Muscle of leg (tissue), 16 donors: ENCODE measurements around the gene RLN3. TPM values are rescaled to one million over a fixed set of nuclear protein-coding genes. Genes with fewer than 3 reads are reported as not detected.
A peak's percentile ranks its signal among the peaks of the same experiment; 100 is the strongest.

Experiments
- DNase-seq: peaks from one replicate; pipeline ENCODE4 v3.0.0; 2013
- H3K27ac ChIP-seq: one replicate; pipeline ENCODE4 v1.5.1; 2013; ENCODE audit warnings: mild to moderate bottlenecking, low read length, control low read depth
- H3K27me3 ChIP-seq: one replicate; pipeline ENCODE4 v1.6.1; 2013; ENCODE audit warnings: low read length; ENCODE audit not compliant: control insufficient read depth, insufficient read depth
- H3K36me3 ChIP-seq: one replicate; pipeline ENCODE4 v1.6.1; 2013; ENCODE audit warnings: low read length; ENCODE audit not compliant: control insufficient read depth, insufficient read depth
- H3K4me1 ChIP-seq: one replicate; pipeline ENCODE4 v1.6.1; 2013; ENCODE audit warnings: low read length; ENCODE audit not compliant: control insufficient read depth, insufficient read depth
- H3K4me3 ChIP-seq: one replicate; pipeline ENCODE4 v1.5.1; 2013; ENCODE audit warnings: low read length, control low read depth
- H3K9me3 ChIP-seq: replicated peaks from 2 replicates; pipeline ENCODE4 v1.6.1; 2013; ENCODE audit warnings: low read depth, low read length; ENCODE audit not compliant: control insufficient read depth
- WGBS: methylation state at CpG from one replicate; pipeline ENCODE4 v1.1.5; 2013; ENCODE audit warnings: missing lambda C conversion rate; ENCODE audit not compliant: insufficient coverage; 5-methylcytosine and 5-hydroxymethylcytosine counted together
- long read RNA-seq, 11 donors: transcript quantifications; one replicate each; lab custom pipeline, GENCODE V29; 2026
- polyA plus RNA-seq, 8 donors: library from polyadenylated mRNA; unstranded; fragments of 120-200 nt; gene quantifications; one replicate each; pipeline versions ENCODE4 v1.2.1 to v1.2.3, GENCODE V29; 2013; ENCODE audit warnings: inconsistent platforms in 1 of 8, low replicate concordance in 1 of 8; ENCODE audit not compliant: insufficient read length in 8 of 8, insufficient read depth in 1 of 8
- total RNA-seq: library from RNA; stranded (reverse); fragments of 120-200 nt; gene quantifications from one replicate; pipeline ENCODE4 v1.2.4, GENCODE V29; 2013

RLN3 gene, protein sequence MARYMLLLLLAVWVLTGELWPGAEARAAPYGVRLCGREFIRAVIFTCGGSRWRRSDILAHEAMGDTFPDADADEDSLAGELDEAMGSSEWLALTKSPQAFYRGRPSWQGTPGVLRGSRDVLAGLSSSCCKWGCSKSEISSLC
- total RNA-seq (not detected), polyA plus RNA-seq (not detected)
- long read RNA-seq, donor 1: 0 reads
- long read RNA-seq, donor 2: 0 reads
- long read RNA-seq, donor 3: 0 reads
- long read RNA-seq, donor 4: 0 reads
- long read RNA-seq, donor 5: 0 reads
- long read RNA-seq, donor 6: 0 reads
- long read RNA-seq, donor 7: 0 reads
- long read RNA-seq, donor 8: 0 reads
- long read RNA-seq, donor 9: 0 reads
- long read RNA-seq, donor 10: 0 reads
- long read RNA-seq, donor 11: 0 reads

DNA sequence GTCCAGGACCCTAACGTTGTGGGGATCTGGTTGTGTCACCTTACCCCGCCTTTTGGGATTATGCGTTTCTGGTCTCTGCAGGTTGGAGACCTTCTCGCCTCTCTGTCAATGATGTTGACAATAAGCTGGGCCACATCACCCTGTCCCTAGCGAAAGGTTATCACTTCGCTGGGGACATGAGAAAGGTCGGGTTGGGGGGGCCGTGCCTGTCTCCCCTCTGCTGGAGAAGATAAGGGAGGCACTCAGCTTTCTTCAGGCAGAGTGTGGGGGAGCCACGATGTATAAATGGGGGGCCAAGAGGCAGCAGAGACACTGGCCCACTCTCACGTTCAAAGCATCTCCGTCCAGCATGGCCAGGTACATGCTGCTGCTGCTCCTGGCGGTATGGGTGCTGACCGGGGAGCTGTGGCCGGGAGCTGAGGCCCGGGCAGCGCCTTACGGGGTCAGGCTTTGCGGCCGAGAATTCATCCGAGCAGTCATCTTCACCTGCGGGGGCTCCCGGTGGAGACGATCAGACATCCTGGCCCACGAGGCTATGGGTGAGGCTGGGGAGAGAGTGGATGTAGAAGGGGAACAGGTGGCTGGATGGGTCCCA, at the start of gene RLN3:
TSS of gene RLN3 (plus strand) at position 293 of the 595 bp plus-strand sequence. CDS start at position 350, 57 bp downstream.
- Histone ChIP-seq H3K4me3 (no peak within 1 kb of the TSS), H3K36me3 (no peaks in the 10 kb centered on the region), H3K27me3 (peaks cover 36% of the 10 kb centered on the region), H3K27ac (no peak within 1 kb of the TSS), H3K9me3 (no peaks in the 10 kb centered on the region), H3K4me1 (peaks cover 11% of the 10 kb centered on the region)
- DNase-seq: no peak
- 73% methylated on average over 22 of the region's 24 CpGs for WGBS

DNA sequence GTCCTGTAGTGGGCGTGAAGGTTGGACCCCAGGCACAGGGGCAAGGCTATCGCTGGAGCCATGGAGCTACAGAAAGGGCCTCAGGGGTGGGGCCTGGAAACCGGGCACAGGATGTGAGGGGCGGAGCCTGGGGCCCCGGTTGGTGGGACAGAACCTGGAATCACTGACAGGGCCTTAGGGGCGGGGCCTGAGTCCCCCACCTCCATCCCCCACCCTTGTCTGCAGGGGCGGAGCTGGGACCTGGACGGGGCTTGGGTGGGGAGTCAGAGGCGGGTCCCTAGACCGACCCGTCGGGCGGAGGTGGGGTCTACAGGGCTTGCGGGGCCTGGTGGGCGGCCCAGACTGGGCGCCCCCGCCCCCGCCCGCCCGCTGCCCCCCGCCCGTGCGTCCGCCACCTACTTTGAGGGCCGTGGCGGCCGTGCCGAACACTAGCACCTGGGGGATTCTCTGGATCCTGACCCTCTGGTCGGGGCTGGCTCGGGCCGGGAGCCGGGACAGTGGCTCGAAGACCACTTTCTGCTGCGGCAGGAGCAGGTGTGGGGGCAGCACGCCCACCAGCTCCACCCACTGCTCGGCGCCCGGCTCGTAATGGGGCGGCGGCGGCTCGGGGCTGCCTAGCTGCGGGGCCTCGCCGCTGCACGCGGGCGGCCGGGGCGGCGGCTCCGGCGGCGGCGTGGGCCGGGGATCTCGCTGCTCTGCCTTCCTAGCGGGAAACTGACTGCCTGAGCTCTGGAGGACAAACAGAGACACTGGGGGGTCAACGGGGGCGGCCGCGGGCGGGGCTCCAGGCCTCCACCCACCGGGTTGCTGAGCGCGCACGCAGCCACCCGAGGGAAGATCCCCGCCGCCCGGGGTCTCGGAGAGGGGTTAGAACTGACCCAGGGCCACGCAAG, 49.4 kb upstream of the RLN3 start:
- H3K4me3 ChIP-seq: peak overlapping the region; percentile 40
- DNase-seq: peak; percentile 94
- H3K9me3 ChIP-seq: no peaks in the 10 kb centered on the region
- peaks cover 46% of the 10 kb centered on the region for H3K36me3 ChIP-seq
- peak overlapping the region; percentile 84 for H3K27ac ChIP-seq
- no peaks in the 10 kb centered on the region for H3K27me3 ChIP-seq
- WGBS: 1% methylated on average over 64 of the region's 74 CpGs
- H3K4me1 ChIP-seq: peaks cover 40% of the 10 kb centered on the region

DNA sequence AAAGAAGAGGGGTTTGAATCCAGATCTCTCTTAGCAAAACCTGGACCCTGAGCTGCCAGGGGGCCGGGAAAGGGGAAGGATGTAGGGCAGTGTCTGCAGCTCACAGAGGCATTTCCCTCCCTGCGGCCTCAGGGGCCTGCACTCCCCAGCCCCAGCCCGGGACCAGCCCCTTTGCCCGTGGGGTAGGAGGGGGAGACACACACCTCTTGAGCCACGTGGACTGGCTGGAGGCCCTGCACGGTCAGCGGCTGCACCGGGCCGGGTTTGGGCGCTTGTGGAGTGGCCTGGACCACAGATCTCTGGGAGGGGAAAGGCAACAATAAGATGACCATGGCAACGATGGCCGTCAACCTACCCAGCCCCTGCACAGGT, 48.7 kb upstream of the RLN3 start:
- peak; percentile 68 for DNase-seq
- WGBS: 5% methylated on average over 9 of the region's 12 CpGs
- peaks cover 40% of the 10 kb centered on the region for H3K4me1 ChIP-seq
- no peaks in the 10 kb centered on the region for H3K27me3 ChIP-seq
- H3K36me3 ChIP-seq: peaks cover 43% of the 10 kb centered on the region
- H3K27ac ChIP-seq: peak overlapping the region; percentile 72
- peak overlapping the region; percentile 40 for H3K4me3 ChIP-seq
- H3K9me3 ChIP-seq: no peaks in the 10 kb centered on the region

GRCh38 chr19:13979686-13980085, 48.3 kb upstream of the RLN3 start:
- peaks cover 40% of the 10 kb centered on the region for H3K4me1 ChIP-seq
- no peak for DNase-seq
- H3K4me3 ChIP-seq: peak overlapping the region; percentile 40
- no peaks in the 10 kb centered on the region for H3K9me3 ChIP-seq
- H3K27me3 ChIP-seq: no peaks in the 10 kb centered on the region
- H3K36me3 ChIP-seq: peaks cover 40% of the 10 kb centered on the region
- peak overlapping the region; percentile 72 for H3K27ac ChIP-seq
- 67% methylated on average over 4 of the region's 12 CpGs for WGBS

- H3K27ac ChIP-seq: no peak overlapping the region
- H3K9me3 ChIP-seq: no peaks in the 10 kb centered on the region
- H3K36me3 ChIP-seq: peaks cover 40% of the 10 kb centered on the region
- H3K4me3 ChIP-seq: no peak overlapping the region
- no peaks in the 10 kb centered on the region for H3K27me3 ChIP-seq
- DNase-seq: no peak
- H3K4me1 ChIP-seq: peaks cover 41% of the 10 kb centered on the region
- WGBS: 64% methylated on average over 11 of the region's 15 CpGs
Observed at GRCh38 chr19:13980340-13980739, 47.6 kb upstream of the RLN3 start.

DNA sequence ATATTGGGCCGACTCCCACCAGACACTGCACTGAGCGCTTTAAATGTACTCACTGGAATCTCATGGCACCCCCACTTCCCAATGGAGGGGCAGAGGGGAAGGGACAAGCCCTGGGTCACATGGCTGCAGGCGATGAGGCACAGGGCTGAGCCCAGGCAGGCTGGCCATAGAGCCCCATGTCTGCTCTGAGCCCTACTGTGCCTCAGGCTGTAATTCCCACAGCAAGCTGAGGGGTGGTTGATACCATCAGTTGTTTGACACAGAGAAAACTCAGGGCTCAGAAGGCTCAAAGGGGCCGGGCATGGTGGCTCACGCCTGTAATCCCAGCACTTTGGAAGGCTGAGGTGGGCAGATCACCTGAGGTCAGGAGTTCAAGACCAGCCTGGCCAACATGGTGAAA, 46.9 kb upstream of the RLN3 start:
- Histone ChIP-seq H3K27ac (no peak overlapping the region), H3K9me3 (no peaks in the 10 kb centered on the region), H3K4me1 (peaks cover 47% of the 10 kb centered on the region), H3K36me3 (peaks cover 39% of the 10 kb centered on the region), H3K4me3 (no peak overlapping the region), H3K27me3 (no peaks in the 10 kb centered on the region)
- DNase-seq: no peak
- no CpG with 5 or more reads among the region's 5 CpGs for WGBS

- WGBS: 63% methylated on average over 9 of the region's 9 CpGs
- Histone ChIP-seq H3K4me3 (no peak overlapping the region), H3K27ac (no peak overlapping the region), H3K27me3 (no peaks in the 10 kb centered on the region), H3K9me3 (no peaks in the 10 kb centered on the region), H3K4me1 (peaks cover 50% of the 10 kb centered on the region), H3K36me3 (peaks cover 36% of the 10 kb centered on the region)
- no peak for DNase-seq
Observed at GRCh38 chr19:13981467-13981866, 46.5 kb upstream of the RLN3 start.

GRCh38 chr19:13981988-13982501, 45.9 kb upstream of the RLN3 start:
- no peak overlapping the region for H3K27ac ChIP-seq
- 80% methylated on average over 15 of the region's 17 CpGs for WGBS

DNA sequence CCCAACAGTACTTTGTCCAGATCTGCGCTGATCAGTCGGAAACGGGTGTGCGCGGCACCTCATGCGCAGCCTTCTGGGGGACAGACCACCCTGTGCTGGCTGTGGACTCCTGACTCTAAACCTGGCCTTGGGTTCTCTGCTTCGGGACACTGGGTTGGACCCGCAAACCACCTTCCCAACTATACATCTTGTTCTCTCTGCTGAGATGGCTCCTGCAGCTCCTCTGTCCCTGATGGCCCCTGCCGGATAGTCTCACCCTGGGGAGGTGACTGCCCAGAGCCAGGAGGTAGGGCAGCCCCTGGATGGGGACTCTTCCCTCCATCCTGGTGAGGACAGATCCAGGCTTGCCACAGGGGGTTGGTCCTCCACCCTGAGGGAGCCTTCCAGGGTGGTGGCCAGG, 45.2 kb upstream of the RLN3 start:
- Histone ChIP-seq H3K9me3 (no peaks in the 10 kb centered on the region), H3K4me1 (peaks cover 63% of the 10 kb centered on the region), H3K27me3 (no peaks in the 10 kb centered on the region), H3K4me3 (no peak overlapping the region), H3K27ac (no peak overlapping the region), H3K36me3 (peaks cover 37% of the 10 kb centered on the region)
- DNase-seq: no peak
- 91% methylated on average over 9 of the region's 9 CpGs for WGBS

More at GRCh38 chr19:13981988-13982501, 45.9 kb upstream of the RLN3 start:
- Histone ChIP-seq H3K9me3 (no peaks in the 10 kb centered on the region), H3K4me3 (no peak overlapping the region), H3K36me3 (peaks cover 37% of the 10 kb centered on the region), H3K27me3 (no peaks in the 10 kb centered on the region), H3K4me1 (peaks cover 56% of the 10 kb centered on the region)
- no peak for DNase-seq
